Esophagus squamous epithelium (tissue), 5 donors: Measurements from ENCODE around the gene EPN2. TPM values are rescaled to one million over a fixed set of nuclear protein-coding genes. Genes with fewer than 3 reads are reported as not detected.
A peak's percentile ranks its signal among the peaks of the same experiment; 100 is the strongest.

Experiments
- DNase-seq: peaks from one replicate; lab custom pipeline; 2025; lab: John Stamatoyannopoulos, UW
- H3K27ac ChIP-seq, 4 donors: fragments of 200-600 bp; sonication (generic); one replicate each; pipeline ENCODE4 v1.5.1; 2016 to 2019; ENCODE audit warnings: mild to moderate bottlenecking in 1 of 4
- H3K27me3 ChIP-seq, 4 donors: fragments of 200-600 bp; sonication (generic); 1 replicate in 3 of 4; 2 replicates in 1 of 4; pipeline versions ENCODE4 v1.5.1 to v1.6.0; 2017 to 2021; ENCODE audit warnings: antibody characterized with exemption in 1 of 4
- H3K36me3 ChIP-seq, 3 donors: fragments of 200-600 bp; sonication (generic); one replicate each; pipeline ENCODE4 v1.5.1; 2016 to 2019
- H3K4me1 ChIP-seq, 3 donors: fragments of 200-600 bp; sonication (generic); one replicate each; pipeline ENCODE4 v1.5.1; 2017 to 2019
- H3K4me3 ChIP-seq, 4 donors: fragments of 200-600 bp; sonication (generic); 1 replicate in 3 of 4; 2 replicates in 1 of 4; pipeline ENCODE4 v1.5.1; 2016 to 2019; ENCODE audit warnings: mild to moderate bottlenecking in 2 of 4, moderate library complexity in 1 of 4
- H3K9me3 ChIP-seq, 3 donors: fragments of 200-600 bp; sonication (generic); one replicate each; pipeline ENCODE4 v1.5.1; 2016 to 2019
- CTCF ChIP-seq, 6 experiments: fragments of 450-650 bp in 4 of 6; fragments of 200-600 bp in 2 of 6; sonication (generic) in 2 of 6; IDR thresholded peaks; one replicate each; pipeline ENCODE4 v1.5.1; 2016 to 2019; ENCODE audit warnings: antibody characterized with exemption in 6 of 6, mild to moderate bottlenecking in 4 of 6, moderate library complexity in 4 of 6
- POLR2A ChIP-seq, 4 donors: fragments of 450-650 bp; IDR thresholded peaks; one replicate each; pipeline ENCODE4 v1.6.1; 2017; ENCODE audit warnings: antibody characterized with exemption in 4 of 4, mild to moderate bottlenecking in 4 of 4, moderate library complexity in 3 of 4
- WGBS, 2 donors: methylation state at CpG; one replicate each; pipeline ENCODE4 v1.1.5; 2018; 5-methylcytosine and 5-hydroxymethylcytosine counted together
- intact Hi-C: fragments of 100-400 bp; cut with DNase I; formaldehyde crosslinking; loops from one replicate; pipeline ENCODE4 v1.15.0; 2022
- total RNA-seq, 4 donors: library from RNA; depleted of rRNA; stranded (reverse); fragments of >200 nt; gene quantifications; one replicate each; pipeline ENCODE4 v1.1.0, GENCODE V29; 2016
- donor health status: DM: yes; HTN: yes; CAD: no.

Gene EPN2
- total RNA-seq, 4 donors from 2014 or later = 24.2 to 61.4 (median 56.1) TPM

DNA sequence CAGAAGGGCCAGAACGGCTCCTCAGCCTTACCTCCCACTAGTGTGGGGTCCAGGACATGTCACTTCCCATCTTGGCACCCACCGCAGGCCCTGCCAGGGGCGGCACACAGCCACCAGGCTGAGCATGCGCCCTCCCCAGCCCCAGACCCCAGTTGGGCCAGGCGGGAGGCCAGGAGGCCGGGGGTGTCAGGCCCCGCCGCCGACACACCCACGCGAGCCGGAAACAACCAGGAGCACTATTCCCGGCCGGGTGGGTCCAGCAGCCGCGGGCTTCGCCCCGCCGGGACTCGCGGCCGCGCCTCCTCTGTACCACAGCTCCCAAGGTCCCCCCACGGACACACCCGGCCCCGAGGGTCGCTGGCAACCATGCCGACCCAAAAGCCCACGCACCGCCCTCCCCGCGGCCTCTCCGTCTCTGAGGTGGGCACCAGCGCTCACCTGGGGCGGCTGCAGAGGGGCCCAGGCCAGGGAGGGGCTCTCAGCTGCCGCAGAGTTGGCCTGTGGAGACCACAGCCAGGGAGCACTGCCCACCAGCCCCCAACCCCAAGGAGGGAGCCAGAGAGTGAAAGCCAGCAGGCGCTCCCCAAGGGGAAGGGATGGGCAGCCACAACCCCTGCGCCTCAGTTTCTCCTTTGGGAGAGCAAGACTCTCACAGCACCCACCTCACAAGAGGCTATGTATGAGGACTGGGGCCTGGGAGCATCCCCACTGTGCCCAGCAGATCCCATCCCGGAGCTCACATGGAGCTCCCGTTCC, 107.3 kb downstream of the EPN2 start:
- Histone ChIP-seq H3K9me3 (no peaks in the 10 kb centered on the region), H3K36me3 (no peaks in the 10 kb centered on the region), H3K4me3 (no peak overlapping the region), H3K27ac (peak overlapping the region in 1 of 4 donors; percentile 93), H3K27me3 (no peaks in the 10 kb centered on the region), H3K4me1 (peaks cover 30 to 84% (median 37%) of the 10 kb centered on the region in 3 donors)
- 70% methylated on average over 20 of the region's 40 CpGs; no CpG with 5 or more reads in 1 of the 2 donors for WGBS, 2 donors
- no peak for DNase-seq
- intact Hi-C loops = no loop called here
- TF ChIP-seq CTCF (IDR thresholded peaks at IDR 0.05) = no peak
- TF ChIP-seq POLR2A (IDR thresholded peaks at IDR 0.05) = no peak

- Histone ChIP-seq H3K4me1 (peaks cover 30 to 87% (median 37%) of the 10 kb centered on the region in 3 donors), H3K36me3 (no peaks in the 10 kb centered on the region), H3K27ac (peak overlapping the region in 2 of 4 donors; percentile 92 to 93), H3K4me3 (no peak overlapping the region), H3K27me3 (no peaks in the 10 kb centered on the region), H3K9me3 (no peaks in the 10 kb centered on the region)
- intact Hi-C loops = no loop called here
- 89 to 96% methylated on average over 4 to 6 of the region's 7 CpGs for WGBS, 2 donors
- TF ChIP-seq POLR2A (IDR thresholded peaks at IDR 0.05) (no peak), CTCF (IDR thresholded peaks at IDR 0.05) (no peak)
- no peak for DNase-seq
Measured at GRCh38 chr17:19345067-19345460, 107.9 kb downstream of the EPN2 start.

DNA sequence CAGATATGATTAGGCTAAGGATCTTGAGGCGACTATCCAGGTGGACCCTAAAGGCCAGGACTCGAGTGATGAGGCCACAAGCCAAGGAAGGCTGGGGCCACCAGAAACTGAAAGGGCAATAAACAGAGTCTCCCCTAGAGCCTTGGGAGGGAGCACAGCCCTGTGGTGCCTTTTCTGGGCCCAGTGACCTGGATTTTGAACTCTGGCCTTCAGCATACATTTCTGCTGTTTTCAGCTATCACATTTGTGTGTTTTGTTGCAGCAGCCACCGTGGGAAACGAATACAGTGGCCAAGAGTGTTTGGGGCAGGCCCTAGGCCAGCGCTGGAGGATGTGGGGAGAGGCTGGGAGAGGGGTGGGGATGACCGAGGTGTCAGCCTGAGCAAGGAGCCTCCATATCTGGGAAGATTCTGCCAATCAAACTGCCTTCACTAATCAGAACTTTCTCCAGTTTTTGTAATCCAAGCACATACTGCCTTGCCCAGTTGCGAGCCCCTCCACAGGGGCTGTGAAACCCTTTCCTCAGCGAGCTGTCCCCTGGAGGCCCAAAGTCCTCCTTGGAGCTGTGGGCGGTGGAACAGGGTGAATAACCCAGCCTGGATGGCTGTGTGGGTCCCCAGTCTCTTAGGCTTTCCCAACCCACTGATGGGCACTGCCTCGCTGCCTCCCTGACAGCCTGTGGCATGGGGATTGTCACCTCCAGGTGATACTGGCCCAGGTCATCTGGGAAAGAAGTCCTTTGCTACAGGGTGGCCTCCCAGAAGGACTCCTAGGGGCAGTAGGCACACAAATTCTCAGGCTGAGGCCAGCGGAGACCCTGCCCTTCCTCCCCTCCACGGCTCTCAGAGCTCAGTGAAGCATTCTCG, 108.6 kb downstream of the EPN2 start:
- Histone ChIP-seq H3K9me3 (no peaks in the 10 kb centered on the region), H3K36me3 (no peaks in the 10 kb centered on the region), H3K27me3 (no peaks in the 10 kb centered on the region), H3K27ac (peak overlapping the region; percentile 82 to 93 (median 90)), H3K4me1 (peaks cover 30 to 87% (median 37%) of the 10 kb centered on the region in 3 donors), H3K4me3 (no peak overlapping the region)
- WGBS, 2 donors = 76 to 87% methylated on average over 6 of the region's 13 CpGs
- TF ChIP-seq CTCF (IDR thresholded peaks at IDR 0.05) (no peak), POLR2A (IDR thresholded peaks at IDR 0.05) (no peak)
- no peak for DNase-seq
- intact Hi-C loops = no loop called here

DNA sequence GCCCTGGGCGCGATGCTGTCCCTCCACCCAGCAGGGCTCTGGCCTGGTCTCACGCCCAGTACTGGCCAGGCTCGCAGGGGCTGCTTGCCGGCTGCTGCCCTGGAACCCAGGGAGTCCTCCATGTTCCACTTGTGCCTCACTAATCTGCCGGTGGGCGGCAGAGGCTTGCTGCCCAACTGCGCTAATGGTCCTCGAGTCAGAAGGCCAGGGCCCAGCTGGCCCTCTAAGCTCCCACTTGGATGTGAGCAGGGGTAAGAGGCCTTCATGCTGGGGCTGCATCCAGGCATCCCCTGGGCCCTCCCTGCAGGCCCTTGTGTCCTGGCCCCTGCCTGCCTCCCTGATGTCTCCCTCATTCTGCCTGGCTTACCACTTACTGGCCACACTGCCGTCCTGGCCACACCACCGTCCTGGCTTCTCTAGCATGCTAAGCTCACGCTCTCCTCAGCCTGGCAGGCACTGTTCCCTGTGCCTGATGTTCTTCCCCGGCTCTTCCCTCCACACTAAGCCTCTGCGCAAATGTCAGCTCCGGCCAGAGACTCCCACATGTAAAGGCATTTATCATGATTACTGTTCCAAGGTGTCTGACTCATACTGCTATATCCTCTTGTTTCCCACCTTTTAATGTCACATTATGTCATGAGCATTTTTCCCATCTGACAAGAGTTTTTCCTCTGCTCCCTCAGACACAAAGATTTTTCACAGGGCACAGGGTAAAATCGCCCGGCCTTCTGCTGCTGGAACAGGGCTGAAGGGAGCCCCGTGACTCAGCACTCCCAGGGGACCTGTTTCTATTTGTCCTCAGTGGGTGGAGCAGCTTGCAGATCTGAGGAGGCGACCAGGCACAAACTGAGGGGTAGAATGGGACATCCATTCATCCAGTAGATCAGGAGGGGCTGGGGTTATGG, 109.4 kb downstream of the EPN2 start:
- intact Hi-C loops = no loop called here
- H3K9me3 ChIP-seq = no peaks in the 10 kb centered on the region
- WGBS, 2 donors = 21 to 34% methylated on average over 10 to 11 of the region's 19 CpGs
- peak overlapping the region; percentile 82 to 93 (median 90) for H3K27ac ChIP-seq
- DNase-seq = no peak
- TF ChIP-seq CTCF (IDR thresholded peaks at IDR 0.05) (no peak), POLR2A (IDR thresholded peaks at IDR 0.05) (no peak)
- no peaks in the 10 kb centered on the region for H3K27me3 ChIP-seq
- no peaks in the 10 kb centered on the region for H3K36me3 ChIP-seq
- peaks cover 30 to 81% (median 36%) of the 10 kb centered on the region in 3 donors for H3K4me1 ChIP-seq
- H3K4me3 ChIP-seq = no peak overlapping the region
